HG03159 (cell line): Measurements from ENCODE around the gene HES4.

Experiments used
- ATAC-seq: cut with Tn5 transposase; IDR thresholded peaks from one replicate; pipeline ENCODE4 v1.9.1; 2021; ENCODE audit warnings: mild to moderate bottlenecking, moderate library complexity; ENCODE audit not compliant: unreplicated experiment

Gene HES4

DNA sequence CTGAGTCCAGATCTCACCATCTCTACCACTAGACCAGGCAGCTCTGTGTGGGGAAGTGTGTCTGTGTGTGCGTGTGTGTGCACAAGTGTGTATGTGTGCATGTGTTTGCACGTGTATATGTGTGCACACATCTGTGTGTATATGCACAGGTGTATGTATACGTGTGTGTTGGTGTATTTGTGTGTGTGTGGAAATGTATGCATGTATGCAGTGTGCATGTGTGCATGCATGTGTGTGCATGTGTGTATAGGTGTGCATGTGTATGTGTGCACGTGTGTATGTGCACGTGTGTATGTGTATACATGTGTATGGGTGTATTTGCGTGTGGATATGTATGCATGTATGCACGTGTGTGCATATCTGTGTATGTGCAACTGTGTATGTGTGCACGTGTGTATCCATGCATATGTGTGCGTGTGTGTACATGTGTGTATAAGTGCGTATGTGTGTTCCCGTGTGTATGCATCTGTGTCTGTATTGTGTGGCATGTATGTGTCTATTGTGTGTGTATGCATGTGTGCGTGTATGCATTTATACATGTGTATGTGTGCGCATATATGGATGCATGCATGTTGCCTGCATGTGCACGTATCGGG, 30.5 kb downstream of the HES4 start:
- no peak for ATAC-seq

DNA sequence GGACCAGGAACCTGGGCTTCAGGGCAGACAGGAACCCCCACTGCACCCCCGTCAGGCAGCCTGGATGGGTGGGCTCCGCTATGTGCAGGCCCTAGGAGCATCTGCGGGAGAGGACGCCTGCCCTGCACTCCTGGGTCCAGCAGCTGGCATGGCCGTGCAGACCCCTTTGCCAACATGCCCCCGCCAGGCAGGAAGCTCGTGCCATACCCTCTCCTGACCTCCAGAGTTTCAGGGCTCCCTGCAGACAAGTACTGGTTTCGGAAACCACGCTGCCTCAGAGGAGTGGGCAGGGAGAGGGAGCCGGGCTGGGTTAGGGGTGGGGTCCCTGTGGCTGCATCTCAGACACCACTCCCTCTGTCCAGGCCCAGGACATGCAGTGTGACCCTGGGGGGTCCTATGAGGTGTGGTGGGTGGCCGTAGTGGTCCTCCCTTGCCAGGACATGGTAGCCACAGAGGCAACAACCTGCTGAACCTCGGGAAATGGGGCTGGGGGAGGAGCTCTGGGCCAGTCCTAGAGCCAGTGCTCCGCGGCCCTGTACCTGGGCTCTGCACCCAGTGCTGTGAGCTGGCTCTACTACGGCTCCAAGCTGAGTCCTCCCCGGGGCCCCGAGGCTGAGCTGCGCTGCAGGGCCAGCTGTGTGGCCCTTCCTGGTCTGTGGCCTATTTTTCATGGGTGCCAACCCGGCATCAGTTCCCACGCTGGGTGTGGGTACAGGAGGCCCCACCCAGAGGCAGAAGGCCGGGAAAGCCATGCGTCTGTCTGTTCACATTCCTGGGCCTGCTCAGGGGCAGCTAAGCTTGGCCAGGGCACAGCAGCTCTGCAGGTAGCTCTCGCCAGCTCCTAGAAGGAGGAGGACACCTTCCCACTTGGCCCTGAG, 32.2 kb downstream of the HES4 start:
- no peak for ATAC-seq

DNA sequence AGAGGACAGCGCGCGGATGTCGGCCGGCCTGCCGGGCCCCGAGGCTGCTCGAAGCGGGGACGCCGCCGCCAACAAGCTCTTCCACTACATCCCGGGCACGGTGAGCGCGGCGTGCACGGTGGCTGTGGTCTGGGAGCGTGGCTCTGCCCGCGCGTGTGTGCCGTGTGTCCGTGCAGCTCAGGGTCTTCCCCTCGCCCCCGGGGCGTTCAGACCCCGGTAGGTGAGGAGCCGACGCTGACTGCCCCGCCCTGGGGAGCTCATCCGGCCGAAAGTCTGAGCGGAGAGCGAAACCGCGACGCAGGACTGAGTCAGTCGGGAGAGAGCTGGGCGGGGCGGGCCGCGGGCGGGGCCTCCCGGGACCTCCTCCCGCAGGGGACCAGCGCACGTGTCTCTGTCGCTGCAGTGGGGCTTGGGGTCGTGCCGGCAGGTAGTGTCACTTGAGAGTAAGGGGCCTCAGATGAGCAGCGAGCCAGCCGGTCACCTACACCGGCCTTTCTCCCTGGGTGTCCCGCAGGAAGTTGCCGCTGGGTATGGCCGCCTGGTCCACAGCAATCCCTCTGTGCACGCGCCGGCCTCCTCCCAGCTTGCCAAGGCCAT, 33.1 kb downstream of the HES4 start:
- ATAC-seq = no peak

DNA sequence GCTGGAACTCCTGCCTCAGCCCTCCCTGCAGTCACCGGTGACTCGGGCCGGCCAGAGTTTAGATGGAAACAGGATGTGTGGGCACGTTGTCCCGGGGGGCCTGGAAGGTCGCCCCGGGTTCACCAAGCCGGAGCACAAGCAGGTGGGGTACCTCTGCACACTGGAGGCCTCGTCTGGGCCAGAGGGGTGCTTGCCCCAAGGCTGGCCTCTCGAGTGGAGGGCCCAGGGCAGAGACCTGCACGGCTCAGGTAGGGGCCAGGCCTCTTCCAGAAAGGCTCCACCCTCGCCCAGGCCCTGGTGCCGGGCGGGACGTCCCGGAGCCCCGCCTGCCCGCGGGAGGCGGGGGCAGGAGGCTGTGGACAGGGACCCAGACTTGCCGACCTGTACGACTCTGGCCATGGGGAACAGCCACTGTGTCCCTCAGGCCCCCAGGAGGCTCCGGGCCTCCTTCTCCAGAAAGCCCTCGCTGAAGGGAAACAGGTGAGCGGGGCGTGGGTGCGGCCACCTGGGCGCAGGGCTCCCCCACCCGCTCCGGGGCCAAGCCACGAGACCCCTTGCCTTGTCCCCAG, 33.7 kb downstream of the HES4 start, which contains the start of gene PLEKHN1:
PLEKHN1 (plus strand) TSS at position 348 of the 569 bp plus-strand sequence; CDS start at position 398, 50 bp downstream.
- ATAC-seq = no peak

DNA sequence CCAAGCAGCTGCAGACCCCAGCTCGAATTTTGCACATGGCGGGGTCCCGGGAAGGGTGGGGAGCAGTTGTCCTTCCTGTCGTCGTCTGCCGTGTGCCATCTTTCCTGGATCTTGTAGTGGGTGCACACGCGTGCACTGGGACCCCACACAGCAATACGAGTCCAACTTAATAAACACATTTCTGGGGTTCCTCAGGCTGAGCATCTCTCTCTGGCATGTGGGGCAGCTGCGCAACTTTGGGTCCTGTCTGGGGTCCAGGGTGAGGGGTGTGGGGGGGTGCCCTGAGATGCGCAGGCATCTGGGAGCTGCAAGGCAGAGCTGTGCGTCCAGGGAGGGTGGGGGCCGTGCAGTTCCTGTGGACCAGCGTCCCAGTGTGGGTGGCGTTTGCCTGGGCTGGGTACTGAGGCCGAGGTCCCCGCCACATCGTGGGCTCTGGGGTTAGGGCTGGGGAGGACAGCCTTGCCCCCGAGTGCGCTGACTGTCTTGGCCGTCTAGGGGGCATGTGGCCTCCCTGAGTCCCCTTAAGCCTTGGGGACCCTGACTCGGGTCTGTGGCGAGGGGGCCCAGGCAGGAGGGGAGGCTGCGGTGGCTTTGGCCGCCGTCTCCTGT, 34.3 kb downstream of the HES4 start:
- ATAC-seq = no peak

DNA sequence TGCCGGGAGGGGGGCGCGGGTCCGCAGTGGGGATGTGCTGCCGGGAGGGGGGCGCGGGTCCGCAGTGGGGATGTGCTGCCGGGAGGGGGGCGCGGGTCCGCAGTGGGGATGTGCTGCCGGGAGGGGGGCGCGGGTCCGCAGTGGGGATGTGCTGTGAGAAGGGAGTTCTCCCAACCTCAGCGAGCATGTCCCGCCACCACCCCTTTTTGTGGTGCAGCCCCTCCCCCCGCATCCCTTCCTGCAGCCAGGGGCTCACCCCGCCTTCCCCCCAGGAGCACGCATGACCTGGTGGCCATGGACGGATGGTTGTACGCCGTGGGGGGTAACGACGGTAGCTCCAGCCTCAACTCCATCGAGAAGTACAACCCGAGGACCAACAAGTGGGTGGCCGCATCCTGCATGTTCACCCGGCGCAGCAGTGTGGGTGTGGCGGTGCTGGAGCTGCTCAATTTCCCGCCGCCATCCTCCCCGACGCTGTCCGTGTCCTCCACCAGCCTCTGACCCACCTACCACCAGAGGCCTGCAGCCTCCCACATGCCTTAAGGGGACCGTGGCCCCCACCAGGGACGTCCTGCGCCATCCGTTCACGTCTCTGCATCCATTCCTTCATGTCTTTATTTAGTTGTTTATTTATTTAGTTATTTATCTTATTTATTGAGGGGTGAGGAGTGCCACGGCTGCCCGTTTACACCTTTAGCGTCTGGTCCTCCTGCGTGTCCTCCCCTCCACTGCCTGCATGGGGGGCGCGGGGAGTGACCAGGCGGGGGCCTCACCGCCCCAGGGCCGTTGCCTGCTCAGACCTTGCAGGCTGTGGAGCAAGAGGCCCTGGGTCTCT, 35.0 kb downstream of the HES4 start:
- ATAC-seq = no peak

DNA sequence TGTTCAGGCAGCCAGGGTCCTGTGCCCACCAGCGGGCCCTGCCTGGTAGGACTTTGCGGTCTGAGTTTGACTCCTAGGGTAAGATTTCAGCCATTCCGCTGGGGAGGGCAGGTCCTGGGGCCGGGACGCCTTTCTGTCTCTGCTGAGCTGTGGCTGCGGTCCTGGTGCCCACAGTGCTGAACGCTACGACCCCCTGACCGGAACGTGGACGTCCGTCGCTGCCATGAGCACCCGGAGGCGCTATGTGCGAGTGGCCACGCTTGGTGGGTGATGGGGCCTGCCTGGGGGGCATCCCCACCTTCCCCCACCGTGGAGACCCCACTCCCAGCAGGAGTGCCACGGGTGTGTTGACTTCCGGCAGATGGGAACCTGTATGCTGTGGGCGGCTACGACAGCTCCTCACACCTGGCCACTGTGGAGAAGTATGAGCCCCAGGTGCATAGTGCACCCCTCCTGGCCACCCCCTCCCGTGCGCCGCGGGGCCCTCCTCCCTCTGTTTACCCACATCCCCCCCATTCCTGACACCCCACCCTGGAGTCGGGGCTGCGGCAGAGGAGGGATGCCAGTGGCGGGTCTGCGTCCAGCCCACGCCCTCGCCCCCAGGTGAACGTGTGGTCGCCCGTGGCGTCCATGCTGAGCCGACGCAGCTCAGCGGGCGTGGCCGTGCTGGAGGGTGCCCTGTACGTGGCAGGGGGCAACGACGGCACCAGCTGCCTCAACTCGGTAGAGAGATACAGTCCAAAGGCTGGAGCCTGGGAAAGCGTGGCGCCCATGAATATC, 36.0 kb downstream of the HES4 start:
- ATAC-seq = no peak

DNA sequence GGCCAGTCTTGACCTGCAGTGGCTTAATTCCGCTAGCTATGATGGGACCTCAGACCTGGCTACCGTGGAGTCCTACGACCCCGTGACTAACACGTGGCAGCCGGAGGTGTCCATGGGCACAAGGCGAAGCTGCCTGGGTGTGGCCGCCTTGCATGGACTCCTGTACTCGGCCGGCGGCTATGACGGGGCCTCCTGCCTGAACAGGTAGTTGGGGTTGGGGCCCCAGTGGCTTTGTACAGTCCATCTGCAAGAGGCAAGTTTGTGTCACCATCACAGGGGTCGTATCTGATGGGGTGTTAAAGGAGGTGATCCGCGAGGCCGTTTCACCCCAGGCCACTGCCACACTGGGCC, 36.6 kb downstream of the HES4 start:
- no peak for ATAC-seq

DNA sequence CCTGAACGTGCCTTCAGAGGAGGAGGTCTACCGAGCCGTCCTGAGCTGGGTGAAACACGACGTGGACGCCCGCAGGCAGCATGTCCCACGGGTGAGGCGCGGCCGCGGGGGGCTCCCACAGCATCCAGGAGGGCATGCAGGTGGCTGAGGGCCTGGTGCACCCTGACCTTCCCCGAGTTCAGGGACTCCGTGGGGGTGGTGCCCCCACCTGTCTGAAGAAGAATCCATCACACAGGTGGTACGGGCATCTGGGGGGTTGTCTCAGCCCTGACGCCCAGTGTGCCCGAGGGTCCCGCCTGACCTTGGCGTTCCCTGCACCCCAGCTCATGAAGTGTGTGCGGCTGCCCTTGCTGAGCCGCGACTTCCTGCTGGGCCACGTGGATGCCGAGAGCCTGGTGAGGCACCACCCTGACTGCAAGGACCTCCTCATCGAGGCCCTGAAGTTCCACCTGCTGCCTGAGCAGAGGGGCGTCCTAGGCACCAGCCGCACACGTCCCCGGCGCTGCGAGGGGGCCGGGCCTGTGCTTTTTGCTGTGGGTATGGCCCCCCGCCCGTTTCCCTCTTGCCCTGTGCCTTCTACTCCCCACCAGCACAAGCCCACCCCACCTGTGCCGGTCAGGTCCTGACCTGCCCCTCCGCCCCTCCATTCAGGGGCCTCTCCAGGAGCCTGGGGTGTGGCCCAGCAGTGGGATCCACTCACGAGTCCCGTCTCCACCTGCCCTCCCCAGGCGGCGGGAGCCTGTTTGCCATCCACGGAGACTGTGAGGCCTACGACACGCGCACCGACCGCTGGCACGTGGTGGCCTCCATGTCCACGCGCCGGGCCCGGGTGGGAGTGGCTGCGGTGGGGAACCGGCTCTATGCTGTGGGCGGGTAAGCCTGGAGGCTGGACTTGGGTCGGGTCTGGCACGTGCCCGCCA, 37.3 kb downstream of the HES4 start:
- no peak for ATAC-seq

DNA sequence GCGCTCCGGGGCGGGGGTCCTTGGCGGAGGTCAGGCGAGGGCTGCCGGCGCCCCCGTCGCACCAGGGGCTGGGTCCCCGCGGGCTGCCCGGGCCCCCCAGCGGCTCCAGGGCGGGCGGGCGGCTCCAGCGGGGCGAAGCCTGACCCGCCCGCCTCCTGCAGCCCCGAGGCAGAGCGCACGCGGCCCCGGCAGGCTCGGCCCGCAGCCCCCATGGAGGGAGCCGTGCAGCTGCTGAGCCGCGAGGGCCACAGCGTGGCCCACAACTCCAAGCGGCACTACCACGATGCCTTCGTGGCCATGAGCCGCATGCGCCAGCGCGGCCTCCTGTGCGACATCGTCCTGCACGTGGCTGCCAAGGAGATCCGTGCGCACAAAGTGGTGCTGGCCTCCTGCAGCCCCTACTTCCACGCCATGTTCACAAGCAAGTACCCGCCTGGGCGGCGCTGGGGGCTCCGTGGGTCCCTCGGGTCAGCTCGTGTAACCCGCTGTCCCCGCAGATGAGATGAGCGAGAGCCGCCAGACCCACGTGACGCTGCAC, 38.7 kb downstream of the HES4 start:
- no peak for ATAC-seq

DNA sequence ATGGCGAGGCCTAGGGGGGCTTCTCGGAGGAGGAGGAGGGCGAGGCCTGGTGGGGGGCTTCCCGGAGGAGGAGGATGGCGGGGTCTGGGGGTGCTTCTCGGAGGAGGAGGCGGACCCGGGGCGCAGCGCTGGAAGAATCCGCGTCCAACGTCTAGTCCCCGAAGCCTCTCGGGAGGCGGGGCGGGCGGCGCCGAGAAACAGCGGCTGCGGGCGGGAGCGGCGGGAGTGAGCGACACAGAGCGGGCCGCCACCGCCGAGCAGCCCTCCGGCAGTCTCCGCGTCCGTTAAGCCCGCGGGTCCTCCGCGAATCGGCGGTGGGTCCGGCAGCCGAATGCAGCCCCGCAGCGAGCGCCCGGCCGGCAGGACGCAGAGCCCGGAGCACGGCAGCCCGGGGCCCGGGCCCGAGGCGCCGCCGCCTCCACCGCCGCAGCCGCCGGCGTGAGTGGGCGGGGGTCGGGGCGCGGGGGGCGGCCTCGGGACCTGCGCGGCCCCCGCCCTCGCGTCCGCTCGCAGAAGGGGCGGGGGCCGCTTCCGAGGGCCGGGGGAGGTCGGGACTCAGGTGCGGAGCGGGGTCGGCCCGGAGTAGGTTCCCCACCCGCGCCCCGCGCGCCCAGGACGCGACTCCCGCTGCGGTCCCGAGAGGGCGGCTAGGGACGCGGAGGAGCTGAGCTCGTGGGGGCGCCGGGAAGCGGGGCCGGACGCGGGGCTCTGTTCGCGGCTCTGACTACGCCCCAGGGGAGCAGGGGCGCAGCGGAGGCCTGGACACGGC, 39.4 kb downstream of the HES4 start, which contains the start of gene KLHL17:
KLHL17 (plus strand) TSS at position 222 of the 769 bp plus-strand sequence; CDS start at position 332, 110 bp downstream.
- ATAC-seq = peak; percentile 45

DNA sequence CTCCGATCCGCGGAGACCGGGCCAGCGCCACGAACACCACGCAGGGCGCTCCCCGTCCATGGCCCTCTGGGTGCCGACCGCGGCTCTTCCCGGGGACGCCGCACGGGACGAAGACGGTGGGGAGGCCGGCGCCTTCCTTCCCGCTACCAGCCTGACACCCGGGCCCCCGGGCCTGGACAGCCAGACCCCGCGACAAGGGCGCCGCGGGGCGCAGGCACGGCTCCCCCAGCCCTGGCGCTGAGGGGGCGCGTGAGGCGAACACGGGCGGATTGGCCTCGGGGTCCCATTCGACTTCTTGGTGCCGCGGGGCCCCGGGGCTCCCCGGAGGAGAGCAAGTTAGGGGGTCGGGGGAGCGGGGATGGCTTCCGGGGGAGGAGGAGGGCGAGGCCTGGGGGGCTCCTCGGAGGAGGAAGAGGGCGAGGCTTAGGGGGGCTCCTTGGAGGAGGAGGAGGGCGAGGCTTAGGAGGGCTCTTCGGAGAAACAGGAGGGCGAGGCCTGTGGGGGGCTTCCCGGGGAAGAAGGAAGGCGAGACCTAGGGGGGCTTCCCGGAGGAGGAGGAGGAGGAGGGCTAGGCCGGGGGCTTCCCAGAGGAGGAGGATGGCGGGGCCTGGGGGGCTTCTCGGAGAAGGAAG, 40.0 kb downstream of the HES4 start:
- ATAC-seq = no peak

DNA sequence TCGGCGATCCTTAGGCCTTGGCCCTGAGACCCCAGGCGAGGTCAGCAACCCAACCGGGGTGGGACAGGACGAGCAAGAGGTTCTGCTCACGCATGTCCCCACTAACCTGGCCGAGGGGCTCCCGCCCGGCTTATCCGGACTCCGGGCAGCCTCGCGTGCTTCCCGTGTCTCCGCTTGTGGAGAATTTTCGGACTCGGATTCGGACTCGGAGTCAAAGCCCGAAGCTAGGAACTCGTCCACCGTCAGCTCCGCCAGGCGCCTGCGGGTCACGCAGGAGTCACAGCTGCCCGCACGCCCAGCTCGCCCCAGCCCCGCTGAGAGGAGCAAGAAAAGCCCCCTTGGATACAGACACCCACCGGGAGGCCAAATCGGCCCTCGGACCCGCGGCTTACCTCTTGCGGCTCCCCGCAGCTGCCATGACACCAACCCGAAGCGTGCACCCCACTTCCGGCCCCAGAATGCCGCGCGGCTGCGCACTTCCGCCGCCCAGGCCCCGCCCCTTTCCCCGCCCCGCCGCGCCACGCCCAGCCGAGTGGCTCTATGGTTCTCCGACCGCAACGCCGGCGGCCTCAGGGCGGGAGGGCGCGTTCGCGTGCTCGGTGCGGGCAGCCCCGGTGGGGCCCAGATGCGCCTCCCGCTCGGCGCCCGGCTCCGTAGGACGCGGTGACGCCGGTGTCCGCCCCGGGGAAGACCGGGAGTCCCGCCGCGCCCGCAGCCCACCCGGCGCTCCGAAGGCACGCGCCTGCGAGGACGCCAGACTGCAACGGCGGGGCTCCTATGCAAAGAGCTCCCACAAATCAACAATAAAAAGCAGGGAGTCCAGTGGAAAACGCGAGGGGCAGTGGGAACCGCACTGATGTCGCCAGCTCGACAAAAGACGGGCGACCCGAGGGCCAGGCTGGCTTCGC, 40.8 kb downstream of the HES4 start, which contains the start of gene NOC2L:
NOC2L (minus strand) TSS at position 434 of the 908 bp plus-strand sequence; CDS start at position 418, 16 bp downstream.
- peak; percentile 69 for ATAC-seq

DNA sequence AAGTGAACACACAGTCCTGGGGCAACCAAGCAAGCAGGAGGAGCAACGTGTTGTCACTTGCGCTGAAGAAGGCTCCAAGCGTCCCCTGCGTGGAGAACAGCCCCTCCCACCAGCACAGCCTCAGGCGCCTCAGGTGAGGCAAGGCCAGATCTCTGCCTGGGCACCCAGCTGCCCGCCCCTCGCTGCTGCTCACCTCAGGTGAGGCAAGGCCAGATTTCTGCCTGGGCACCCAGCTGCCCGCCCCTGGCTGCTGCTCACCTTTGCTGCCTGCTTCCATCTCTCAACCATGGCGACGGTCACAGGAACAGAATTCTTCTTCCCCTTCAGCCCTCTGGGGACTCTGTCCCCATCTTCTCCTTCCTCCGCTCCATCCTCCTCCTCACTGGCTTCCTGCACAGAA, 43.3 kb downstream of the HES4 start:
- ATAC-seq = no peak

DNA sequence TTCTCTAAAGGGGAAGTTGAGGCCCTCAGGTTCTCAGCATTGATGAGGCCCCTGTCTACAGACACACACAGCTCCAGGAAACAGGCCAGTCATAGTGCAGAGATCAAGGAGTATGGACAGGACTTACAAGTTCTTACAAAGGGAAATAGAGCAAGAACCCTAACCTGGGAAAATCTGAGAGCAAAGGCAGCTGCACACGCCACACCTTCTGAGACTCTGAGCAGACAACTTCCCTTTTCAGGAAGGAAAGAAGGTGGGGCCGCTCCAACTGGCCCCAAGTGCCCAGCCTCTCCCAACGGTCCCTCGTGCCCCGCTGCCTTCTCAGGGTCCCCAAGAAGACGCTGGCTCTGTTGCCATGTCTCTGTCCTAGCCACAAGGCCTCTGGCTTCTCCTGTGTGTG, 44.4 kb downstream of the HES4 start:
- ATAC-seq = no peak

DNA sequence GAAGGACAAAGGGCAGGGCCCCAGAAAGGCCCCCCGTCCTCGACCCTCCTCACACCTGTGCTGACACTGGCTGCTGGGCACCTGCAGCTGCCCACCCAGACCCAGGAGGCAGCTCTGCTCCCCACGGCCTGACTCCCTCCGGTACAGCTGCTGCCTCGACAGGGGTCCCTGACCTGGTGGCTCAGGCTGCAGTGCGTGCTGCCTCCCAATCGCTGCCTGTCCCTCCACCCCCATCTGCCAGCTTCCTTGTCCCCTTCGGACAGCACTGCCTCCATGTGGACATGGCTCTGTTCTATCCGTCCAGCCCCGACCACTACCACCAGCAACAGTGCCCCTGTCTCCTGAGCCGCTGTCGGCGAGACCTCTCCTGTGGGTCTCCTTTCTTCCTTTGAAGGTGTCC, 45.0 kb downstream of the HES4 start:
- ATAC-seq = no peak
